ENCODE measurements around the gene GALNT18. TPM values are rescaled to one million over a fixed set of nuclear protein-coding genes. Genes with fewer than 3 reads are reported as not detected.

GALNT18 gene
- total and polyA plus RNA-seq, 2 of the 4 experiments (the other 2 are of a cell fraction), result 9.5 to 11.3 TPM

DNA sequence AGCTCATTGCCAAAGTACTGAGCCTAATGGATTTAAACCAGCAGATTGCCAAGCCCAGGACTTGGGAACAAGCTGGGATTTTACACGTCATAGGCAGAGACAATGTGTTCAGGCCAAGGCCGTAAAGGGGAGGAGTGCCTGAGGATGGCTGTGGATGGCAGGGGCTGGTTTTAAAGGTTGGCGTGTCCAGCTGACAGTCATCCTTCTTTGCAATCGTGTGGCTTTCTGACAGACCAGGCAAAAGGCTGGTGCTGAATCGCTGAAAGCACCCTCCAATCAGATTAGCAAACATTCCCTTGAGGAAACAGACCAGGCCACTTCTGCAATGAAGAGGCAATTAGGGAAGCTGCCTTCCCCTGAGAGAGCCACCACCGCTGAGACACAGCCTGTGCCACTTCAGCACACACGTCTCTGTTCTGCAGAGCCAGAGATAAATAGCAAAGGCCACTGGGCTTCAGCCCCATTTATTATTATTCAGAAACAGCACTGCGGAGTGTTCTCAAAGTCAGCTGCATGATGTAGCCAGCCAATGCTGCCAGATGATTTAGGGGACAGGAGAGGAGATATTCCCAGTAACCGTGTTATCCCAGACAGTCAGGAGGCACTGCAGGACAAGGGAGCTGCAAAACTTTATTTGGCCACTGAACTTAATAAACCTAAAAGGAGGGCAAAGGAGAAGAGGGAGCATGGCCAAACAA is 214.6 kb downstream of the GALNT18 start:
- no peak overlapping the region for H2BK5ac ChIP-seq (ENCODE audit: low read depth, low read length, poor library complexity, severe bottlenecking)
- no peak overlapping the region for H3K4me3 ChIP-seq (ENCODE audit: insufficient read depth, low read depth, low read length)
- ChIA-PET CTCF (no interaction called here), POLR2A (ENCODE audit: unreplicated experiment) (no interaction called here)
- no peak overlapping the region for H3K9ac ChIP-seq (ENCODE audit: low read depth, low read length)
- intact Hi-C loops (cut with micrococcal nuclease), result loop anchor here (10.0 kb wide), 1 partner anchor 218 kb away; the partner anchor contains the start of gene GALNT18
- H3K9me1 ChIP-seq (ENCODE audit: insufficient read depth, low read length), result peaks cover 5% of the 10 kb centered on the region; the same call in 1 of the 2 replicates
- no peaks in the 10 kb centered on the region for H4K20me1 ChIP-seq (ENCODE audit: insufficient read depth, low read length)
- no peak overlapping the region for H3K14ac ChIP-seq (replicated peaks; ENCODE audit: low read depth, low read length)
- in situ Hi-C loops (cut with MboI; ENCODE audit: low sequenced_read_pairs), result no loop called here
- H4K5ac ChIP-seq (ENCODE audit: low read depth, low read length), result no peak overlapping the region
- H2BK120ac ChIP-seq (ENCODE audit: low read depth, low read length), result no peak overlapping the region
- no peak overlapping the region for H2AK5ac ChIP-seq (ENCODE audit: low read depth, low read length)
- peaks cover 5% of the 10 kb centered on the region; the same call in 1 of the 2 replicates for H3K27me3 ChIP-seq (ENCODE audit: control insufficient read depth, insufficient read depth, low read length)
- ATAC-seq (ENCODE audit: low read depth) (no peak; the same call in 1 of the 2 replicates), DNase-seq (no peak)
- no peak overlapping the region for H2BK20ac ChIP-seq (ENCODE audit: low read depth, low read length)
- H3K23ac ChIP-seq (ENCODE audit: low read depth, low read length), result no peak overlapping the region
- TF ChIP-seq BHLHE40 (IDR thresholded peaks at IDR 0.05; ENCODE audit: low read depth, low read length) (no peak), CHD1 (IDR thresholded peaks at IDR 0.05; ENCODE audit: low read depth, low read length) (no peak), RAD21 (IDR thresholded peaks at IDR 0.05; ENCODE audit: low read length) (no peak), NFE2L2 (IDR thresholded peaks at IDR 0.05; ENCODE audit: low read depth, low read length) (no peak), POLR2A (IDR thresholded peaks at IDR 0.05; ENCODE audit: low read depth, low read length) (no peak), CTCF (conservative IDR thresholded peaks at IDR 0.05; ENCODE audit: low read depth, low read length) (no peak), MAZ (IDR thresholded peaks at IDR 0.05; ENCODE audit: borderline replicate concordance, low read depth, low read length) (no peak), SMC3 (IDR thresholded peaks at IDR 0.05; ENCODE audit: low read depth, low read length) (no peak), CEBPB (IDR thresholded peaks at IDR 0.05; ENCODE audit: low read depth, low read length) (no peak), FOS (IDR thresholded peaks at IDR 0.05; ENCODE audit: low read depth, low read length) (no peak), MAFK (IDR thresholded peaks at IDR 0.05; ENCODE audit: low read depth, low read length) (no peak), MXI1 (IDR thresholded peaks at IDR 0.05; ENCODE audit: borderline replicate concordance, low read depth, low read length) (no peak), RCOR1 (IDR thresholded peaks at IDR 0.05; ENCODE audit: insufficient replicate concordance, low read length) (no peak), ELK1 (IDR thresholded peaks at IDR 0.05; ENCODE audit: borderline replicate concordance, low read depth, low read length) (no peak), USF2 (IDR thresholded peaks at IDR 0.05; ENCODE audit: low read depth, low read length) (no peak), RFX5 (IDR thresholded peaks at IDR 0.05; ENCODE audit: low read depth, low read length) (no peak)
- no peak overlapping the region for H2AK9ac ChIP-seq (replicated peaks; ENCODE audit: low read depth, low read length, poor library complexity)
- no TSS peak for BruUV-seq (replicated peaks)
- H4K91ac ChIP-seq (ENCODE audit: insufficient read depth, low read depth, low read length), result no peak overlapping the region
- no peak overlapping the region for H2BK15ac ChIP-seq (ENCODE audit: low read depth, low read length)
- H4K8ac ChIP-seq (ENCODE audit: low read depth in 2 of 2, low read length in 2 of 2), result no peak overlapping the region
- no peaks in the 10 kb centered on the region for H3K9me3 ChIP-seq (ENCODE audit: control insufficient read depth, insufficient read depth, low read length)
- no peak overlapping the region for H3K4me2 ChIP-seq (ENCODE audit: low read depth, low read length)
- no peak overlapping the region for H3K56ac ChIP-seq (ENCODE audit: extremely low read depth, insufficient read depth, low read length)
- peaks cover 4% of the 10 kb centered on the region; the same call in 1 of the 2 replicates for H3K4me1 ChIP-seq (ENCODE audit: control insufficient read depth, insufficient read depth, low read length)
- H3K4ac ChIP-seq (ENCODE audit: low read depth, low read length), result no peak overlapping the region
- no peak overlapping the region for H3K27ac ChIP-seq (ENCODE audit: insufficient read depth, low read length)
- no peak overlapping the region for H3K18ac ChIP-seq (ENCODE audit: low read depth, low read length)
- no peaks in the 10 kb centered on the region for H3K79me1 ChIP-seq (ENCODE audit: low read depth in 1 of 2, low read length in 2 of 2)
- WGBS, 2 experiments (ENCODE audit: extremely low coverage in 2 of 2, insufficient read length in 1 of 2), result 32% methylated on average over 4 of the region's 9 CpGs; no CpG with 5 or more reads in 1 of the 2 experiments
- dilution Hi-C loops (cut with HindIII; ENCODE audit: low sequenced_read_pairs, unreplicated experiment), result no loop called here
- H3K36me3 ChIP-seq (ENCODE audit: control insufficient read depth, insufficient read depth, low read length), result no peaks in the 10 kb centered on the region
- no peak overlapping the region for H2AFZ ChIP-seq (replicated peaks; ENCODE audit: low read length, poor library complexity)

All from IMR-90 (cell line).